HEK293 (cell line): ENCODE measurements around the gene PRKCE.

Experiments
- CTCF ChIA-PET: fragments of 350-600 bp; formaldehyde crosslinking; extraction: SDS; loops from one replicate; lab custom pipeline; 2021; ENCODE audit warnings: antibody characterized with exemption; lab: Yijun Ruan, JAX
- POLR2A ChIA-PET: fragments of 300-600 bp; formaldehyde crosslinking; extraction: SDS; loops from one replicate; lab custom pipeline; 2020; ENCODE audit warnings: antibody characterized with exemption, inconsistent platforms; lab: Yijun Ruan, JAX
- H3K27ac ChIP-seq: fragments of 200-500 bp; sonication (Bioruptor generic); 2 replicates; pipeline ENCODE4 v1.5.1; 2014; ENCODE audit warnings: low read depth, low read length, control low read depth, inconsistent platforms; ENCODE audit errors: extremely low read depth
- H3K36me3 ChIP-seq, 2 experiments: fragments of 200-500 bp in 1 of 2; sonication (Bioruptor generic) in 1 of 2; 1 replicate in 1 of 2; 2 replicates in 1 of 2; pipeline ENCODE4 v1.5.1; 2014 to 2017; ENCODE audit warnings: inconsistent platforms in 2 of 2, low read length in 2 of 2; ENCODE audit not compliant: control insufficient read depth in 2 of 2, insufficient read depth in 1 of 2
- H3K4me1 ChIP-seq: fragments of 200-500 bp; sonication (Bioruptor generic); 2 replicates; pipeline ENCODE4 v1.5.1; 2014; ENCODE audit warnings: mild to moderate bottlenecking, low read length, inconsistent platforms; ENCODE audit not compliant: control insufficient read depth, insufficient read depth
- H3K4me3 ChIP-seq: 2 replicates; pipeline ENCODE4 v1.5.1; 2011; ENCODE audit warnings: low read depth, mild to moderate bottlenecking, control low read depth, low read length, moderate library complexity
- H3K9me3 ChIP-seq: fragments of 200-500 bp; sonication (Bioruptor generic); 2 replicates; pipeline ENCODE4 v1.5.1; 2014; ENCODE audit warnings: low read depth, low read length, inconsistent platforms; ENCODE audit not compliant: control insufficient read depth, insufficient read depth
- YY1 ChIP-seq: fragments of 450-650 bp; formaldehyde crosslinking; IDR thresholded peaks from 2 replicates; pipeline ENCODE4 v1.5.1; 2018; ENCODE audit warnings: missing biosample characterization, missing genetic modification characterization
- ZBTB6 ChIP-seq: fragments of 450-650 bp; formaldehyde crosslinking; IDR thresholded peaks from 2 replicates; pipeline ENCODE4 v1.5.1; 2017; ENCODE audit warnings: missing biosample characterization, missing genetic modification characterization
- ZBTB8A ChIP-seq: fragments of 450-650 bp; formaldehyde crosslinking; IDR thresholded peaks from 2 replicates; pipeline ENCODE4 v1.5.1; 2016; ENCODE audit warnings: missing biosample characterization, missing genetic modification characterization
- ZFP3 ChIP-seq: fragments of 450-650 bp; formaldehyde crosslinking; IDR thresholded peaks from 2 replicates; pipeline ENCODE4 v1.5.1; 2016; ENCODE audit warnings: low read depth, missing biosample characterization, missing genetic modification characterization
- ZFP69B ChIP-seq: fragments of 450-650 bp; formaldehyde crosslinking; IDR thresholded peaks from 2 replicates; pipeline ENCODE4 v1.5.1; 2016; ENCODE audit warnings: missing biosample characterization, missing genetic modification characterization
- ZNF121 ChIP-seq: fragments of 450-650 bp; formaldehyde crosslinking; IDR thresholded peaks from 2 replicates; pipeline ENCODE4 v1.5.1; 2016; ENCODE audit warnings: missing biosample characterization, missing genetic modification characterization
- ZNF157 ChIP-seq: fragments of 450-650 bp; formaldehyde crosslinking; IDR thresholded peaks from 2 replicates; pipeline ENCODE4 v1.5.1; 2016; ENCODE audit warnings: missing biosample characterization, missing genetic modification characterization
- ZNF16 ChIP-seq: fragments of 450-650 bp; formaldehyde crosslinking; IDR thresholded peaks from 2 replicates; pipeline ENCODE4 v1.5.1; 2016; ENCODE audit warnings: low read depth, missing biosample characterization, missing genetic modification characterization
- ZNF311 ChIP-seq: fragments of 450-650 bp; formaldehyde crosslinking; IDR thresholded peaks from 2 replicates; pipeline ENCODE4 v1.5.1; 2017; ENCODE audit warnings: missing biosample characterization, missing genetic modification characterization, borderline replicate concordance
- ZNF335 ChIP-seq: fragments of 450-650 bp; formaldehyde crosslinking; conservative IDR thresholded peaks from 2 replicates; pipeline ENCODE4 v1.5.1; 2016; ENCODE audit warnings: missing biosample characterization, missing genetic modification characterization
- ZNF423 ChIP-seq: fragments of 450-650 bp; formaldehyde crosslinking; IDR thresholded peaks from 2 replicates; pipeline ENCODE4 v1.5.1; 2016; ENCODE audit warnings: missing biosample characterization, missing genetic modification characterization
- ZNF449 ChIP-seq: fragments of 450-650 bp; formaldehyde crosslinking; IDR thresholded peaks from 2 replicates; pipeline ENCODE4 v1.5.1; 2017; ENCODE audit warnings: missing biosample characterization, mild to moderate bottlenecking, missing genetic modification characterization, moderate library complexity
- ZNF510 ChIP-seq: fragments of 450-650 bp; formaldehyde crosslinking; IDR thresholded peaks from 2 replicates; pipeline ENCODE4 v1.5.1; 2018; ENCODE audit warnings: mild to moderate bottlenecking, missing genetic modification characterization, missing biosample characterization; ENCODE audit not compliant: insufficient replicate concordance
- ZNF518A ChIP-seq: fragments of 450-650 bp; formaldehyde crosslinking; conservative IDR thresholded peaks from 2 replicates; pipeline ENCODE4 v1.5.1; 2016; ENCODE audit warnings: low read depth, missing biosample characterization, missing genetic modification characterization
- ZNF521 ChIP-seq: fragments of 450-650 bp; formaldehyde crosslinking; IDR thresholded peaks from 2 replicates; pipeline ENCODE4 v1.5.1; 2017; ENCODE audit warnings: missing biosample characterization, mild to moderate bottlenecking, missing genetic modification characterization
- ZNF548 ChIP-seq: fragments of 450-650 bp; formaldehyde crosslinking; IDR thresholded peaks from 2 replicates; pipeline ENCODE4 v1.5.1; 2016; ENCODE audit warnings: missing biosample characterization, missing genetic modification characterization
- ZNF677 ChIP-seq: fragments of 450-650 bp; IDR thresholded peaks from 2 replicates; pipeline ENCODE4 v1.5.0; 2018; ENCODE audit warnings: missing biosample characterization, mild to moderate bottlenecking, missing genetic modification characterization, moderate library complexity
- ZNF792 ChIP-seq: fragments of 450-650 bp; formaldehyde crosslinking; IDR thresholded peaks from 2 replicates; pipeline ENCODE4 v1.5.1; 2016; ENCODE audit warnings: missing biosample characterization, missing genetic modification characterization
- ZSCAN18 ChIP-seq: fragments of 450-650 bp; formaldehyde crosslinking; IDR thresholded peaks from 2 replicates; pipeline ENCODE4 v1.5.1; 2016; ENCODE audit warnings: missing biosample characterization, missing genetic modification characterization

PRKCE gene

GRCh38 chr2:46040563-46041155 lies 389.2 kb downstream of the PRKCE start (continued):
- no peak for TF ChIP-seq ZFP3 (tag by site-specific recombination)
- no peak for TF ChIP-seq ZNF792 (tag by site-specific recombination)
- TF ChIP-seq ZNF521 (tag by site-specific recombination): no peak

- POLR2A ChIA-PET: no interaction called here
- Histone ChIP-seq H3K9me3 (no peaks in the 10 kb centered on the region), H3K36me3 (no peaks in the 10 kb centered on the region), H3K27ac (no peak overlapping the region), H3K4me1 (no peaks in the 10 kb centered on the region), H3K4me3 (no peak overlapping the region)
- TF ChIP-seq ZNF548 (tag by site-specific recombination) (no peak), ZFP69B (tag by site-specific recombination) (no peak), ZNF449 (tag by site-specific recombination) (no peak), ZNF518A (tag by site-specific recombination) (no peak), ZNF16 (no peak), ZBTB6 (tag by site-specific recombination) (no peak), ZSCAN18 (no peak), ZNF677 (tag by site-specific recombination) (no peak), ZNF311 (tag by site-specific recombination) (no peak), YY1 (tag by site-specific recombination) (no peak), ZBTB8A (tag by site-specific recombination) (no peak), ZNF157 (tag by site-specific recombination) (no peak), ZNF423 (tag by site-specific recombination) (no peak), ZNF510 (tag by site-specific recombination) (no peak), ZNF792 (tag by site-specific recombination) (no peak), ZNF121 (no peak), ZNF335 (tag by site-specific recombination) (no peak)
- CTCF ChIA-PET: interaction anchor here (0.7 to 1.1 kb wide), 2 partner anchors 21 to 768 kb away, joined by 3 to 4 read pairs; no protein-coding TSS in a partner anchor
Observed at GRCh38 chr2:46041434-46041833, 390.0 kb downstream of the PRKCE start.
